GM10248 (cell line): ENCODE measurements around the gene ZMYM3.

Source experiments
- CTCF ChIA-PET: fragments of 300-600 bp; sonication (Branson Sonifier 250); formaldehyde crosslinking; extraction: SDS; loops from one replicate; lab custom pipeline; 2021; ENCODE audit warnings: antibody characterized with exemption; lab: Yijun Ruan, JAX
- POLR2A ChIA-PET: fragments of 350-650 bp; sonication (Branson Sonifier 250); formaldehyde crosslinking; extraction: SDS; loops from one replicate; lab custom pipeline; 2020; ENCODE audit warnings: antibody characterized with exemption; lab: Yijun Ruan, JAX
- DNase-seq: peaks from one replicate; pipeline ENCODE4 v3.0.0; 2012; ENCODE audit errors: extremely low spot score
- CTCF ChIP-seq: IDR thresholded peaks from 2 replicates; pipeline ENCODE4 v1.5.1; 2012; ENCODE audit warnings: mild to moderate bottlenecking, low read depth; ENCODE audit errors: extremely low read depth, missing control alignments, control extremely low read depth

ZMYM3 gene

GRCh38 chrX:71195964-71196649 lies 57.8 kb downstream of the ZMYM3 start:
- CTCF ChIA-PET = interaction anchor here (0.9 to 2.5 kb wide), 3 partner anchors 12 to 32 kb away, joined by 3 to 9 read pairs (median 3); no protein-coding TSS in a partner anchor
- no peak for DNase-seq
- POLR2A ChIA-PET = interaction anchor here (0.8 to 0.9 kb wide), 3 partner anchors 84 to 1081 kb away, joined by 3 to 6 read pairs (median 5); partner anchors contain the start of gene RPS4X
- no peak for TF ChIP-seq CTCF

GRCh38 chrX:71191248-71191647 lies 62.7 kb downstream of the ZMYM3 start:
- DNase-seq = no peak
- CTCF ChIA-PET = interaction anchor here (2.2 kb wide), 1 partner anchor 9 kb away, joined by 7 read pairs; no protein-coding TSS in a partner anchor
- POLR2A ChIA-PET = no interaction called here
- no peak for TF ChIP-seq CTCF
